ENCODE measurements around the gene GLIS2.

DNA sequence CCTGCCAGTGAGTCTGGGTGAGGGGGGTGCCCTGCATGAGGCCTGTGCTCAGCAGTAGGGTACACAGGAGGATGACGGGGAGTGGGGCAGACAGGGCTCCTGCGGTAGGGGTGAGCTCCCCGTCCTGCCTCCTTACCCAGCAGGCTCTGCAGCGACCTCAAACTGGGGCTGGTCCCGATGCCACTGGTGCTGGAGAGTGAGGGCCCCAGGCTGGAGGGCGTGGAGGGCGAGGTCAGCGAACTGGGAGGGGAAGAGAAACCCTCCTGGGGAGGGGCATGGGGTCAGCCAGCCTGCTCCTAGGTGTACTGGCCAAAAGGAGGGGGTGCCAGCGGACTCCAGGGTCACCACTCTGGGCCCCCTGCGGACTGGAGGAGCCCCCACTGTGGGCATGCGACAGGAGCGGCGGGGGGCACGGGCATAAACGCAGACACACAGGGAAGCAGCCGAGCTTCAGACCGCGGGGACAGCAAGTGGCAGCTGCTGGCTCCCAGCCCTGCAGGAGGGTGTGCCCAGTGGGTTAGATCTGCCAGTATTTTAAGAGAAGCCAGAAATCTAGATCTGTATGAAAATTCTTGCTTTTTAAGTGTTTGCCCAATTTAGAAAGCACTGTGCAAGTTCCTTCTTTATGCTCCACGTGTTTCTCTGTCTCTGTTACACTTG, 46.7 kb downstream of the GLIS2 start:
- TF ChIP-seq, protein P1, sequence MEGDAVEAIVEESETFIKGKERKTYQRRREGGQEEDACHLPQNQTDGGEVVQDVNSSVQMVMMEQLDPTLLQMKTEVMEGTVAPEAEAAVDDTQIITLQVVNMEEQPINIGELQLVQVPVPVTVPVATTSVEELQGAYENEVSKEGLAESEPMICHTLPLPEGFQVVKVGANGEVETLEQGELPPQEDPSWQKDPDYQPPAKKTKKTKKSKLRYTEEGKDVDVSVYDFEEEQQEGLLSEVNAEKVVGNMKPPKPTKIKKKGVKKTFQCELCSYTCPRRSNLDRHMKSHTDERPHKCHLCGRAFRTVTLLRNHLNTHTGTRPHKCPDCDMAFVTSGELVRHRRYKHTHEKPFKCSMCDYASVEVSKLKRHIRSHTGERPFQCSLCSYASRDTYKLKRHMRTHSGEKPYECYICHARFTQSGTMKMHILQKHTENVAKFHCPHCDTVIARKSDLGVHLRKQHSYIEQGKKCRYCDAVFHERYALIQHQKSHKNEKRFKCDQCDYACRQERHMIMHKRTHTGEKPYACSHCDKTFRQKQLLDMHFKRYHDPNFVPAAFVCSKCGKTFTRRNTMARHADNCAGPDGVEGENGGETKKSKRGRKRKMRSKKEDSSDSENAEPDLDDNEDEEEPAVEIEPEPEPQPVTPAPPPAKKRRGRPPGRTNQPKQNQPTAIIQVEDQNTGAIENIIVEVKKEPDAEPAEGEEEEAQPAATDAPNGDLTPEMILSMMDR (IDR thresholded peaks at IDR 0.05; ENCODE audit: low read depth, low read length), result no peak
- no peak for TF ChIP-seq EZH2phosphoT487 (IDR thresholded peaks at IDR 0.05; ENCODE audit: low read depth)

All from OCI-LY3 (cell line).